Hematopoietic multipotent progenitor cell treated with erythropoietin and hydrocortisone succinate and interleukin-3 and kit ligand, for 8 days (in vitro differentiated cells): ENCODE measurements around the gene CDK5RAP3.
A peak's percentile ranks its signal among the peaks of the same experiment; 100 is the strongest.
"Not testable (repeated sequence)": the region's sequence is repeated elsewhere in the genome, so short reads cannot be mapped to it uniquely, and the experiment has no call there.

Source experiments
- DNase-seq: peaks from one replicate; pipeline ENCODE4 v3.0.0-alpha.2; 2015

The CDK5RAP3 gene

DNA sequence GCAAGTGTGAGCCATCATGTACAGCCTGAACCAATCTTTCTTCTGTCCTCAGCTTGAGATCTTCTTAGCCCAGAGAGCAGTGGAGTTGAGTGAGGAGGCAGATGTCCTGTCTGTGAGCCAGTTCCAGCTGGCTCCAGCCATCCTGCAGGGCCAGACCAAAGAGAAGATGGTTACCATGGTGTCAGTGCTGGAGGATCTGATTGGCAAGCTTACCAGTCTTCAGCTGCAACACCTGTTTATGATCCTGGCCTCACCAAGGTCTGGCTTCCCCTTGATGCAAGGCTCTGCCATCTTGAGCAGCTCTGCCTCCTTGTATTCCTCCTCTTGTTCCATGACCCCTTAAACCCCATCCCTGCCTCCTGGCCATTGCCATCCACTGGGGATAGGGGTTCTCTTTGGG is 9.6 kb downstream of the CDK5RAP3 start:
- DNase-seq, result no peak

DNA sequence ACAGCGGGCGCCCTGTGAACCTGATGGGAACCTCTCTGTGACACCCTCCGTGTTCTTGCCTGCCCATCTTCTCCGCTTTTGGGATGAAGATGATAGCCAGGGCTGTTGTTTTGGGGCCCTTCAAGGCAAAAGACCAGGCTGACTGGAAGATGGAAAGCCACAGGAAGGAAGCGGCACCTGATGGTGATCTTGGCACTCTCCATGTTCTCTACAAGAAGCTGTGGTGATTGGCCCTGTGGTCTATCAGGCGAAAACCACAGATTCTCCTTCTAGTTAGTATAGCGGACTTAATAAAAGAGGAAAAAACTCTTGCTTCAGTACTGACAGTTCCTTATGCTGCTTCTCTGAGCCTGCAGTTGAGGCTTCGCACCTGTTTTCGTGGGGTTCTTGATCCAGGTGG is 10.5 kb downstream of the CDK5RAP3 start:
- peak; percentile 27 for DNase-seq

DNA sequence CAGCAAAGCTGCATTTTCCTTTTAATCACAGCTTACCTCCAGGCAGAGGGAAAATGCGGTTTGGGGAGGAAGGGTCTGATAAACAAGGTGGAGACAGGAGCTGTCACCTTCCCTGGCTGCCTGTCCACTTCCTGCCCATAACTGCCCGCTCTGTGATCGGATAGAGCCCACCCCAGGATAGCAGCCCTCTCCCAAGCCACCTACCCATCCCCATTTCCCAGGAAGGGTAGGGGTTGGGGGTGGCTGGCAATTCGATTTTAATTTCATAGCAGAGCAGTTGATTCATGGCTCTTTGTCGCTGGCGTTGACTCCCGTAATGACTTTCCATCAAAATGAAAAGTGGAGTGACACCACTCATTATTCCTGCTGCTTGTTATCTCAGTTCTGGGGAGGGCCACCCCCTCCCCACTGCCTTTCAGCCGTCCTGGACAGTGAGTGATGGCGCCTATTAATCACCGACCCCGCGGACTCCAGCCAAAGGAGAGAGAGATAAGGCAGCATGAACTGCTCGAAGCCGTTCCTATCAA is 11.2 kb downstream of the CDK5RAP3 start:
- DNase-seq, result no peak

DNA sequence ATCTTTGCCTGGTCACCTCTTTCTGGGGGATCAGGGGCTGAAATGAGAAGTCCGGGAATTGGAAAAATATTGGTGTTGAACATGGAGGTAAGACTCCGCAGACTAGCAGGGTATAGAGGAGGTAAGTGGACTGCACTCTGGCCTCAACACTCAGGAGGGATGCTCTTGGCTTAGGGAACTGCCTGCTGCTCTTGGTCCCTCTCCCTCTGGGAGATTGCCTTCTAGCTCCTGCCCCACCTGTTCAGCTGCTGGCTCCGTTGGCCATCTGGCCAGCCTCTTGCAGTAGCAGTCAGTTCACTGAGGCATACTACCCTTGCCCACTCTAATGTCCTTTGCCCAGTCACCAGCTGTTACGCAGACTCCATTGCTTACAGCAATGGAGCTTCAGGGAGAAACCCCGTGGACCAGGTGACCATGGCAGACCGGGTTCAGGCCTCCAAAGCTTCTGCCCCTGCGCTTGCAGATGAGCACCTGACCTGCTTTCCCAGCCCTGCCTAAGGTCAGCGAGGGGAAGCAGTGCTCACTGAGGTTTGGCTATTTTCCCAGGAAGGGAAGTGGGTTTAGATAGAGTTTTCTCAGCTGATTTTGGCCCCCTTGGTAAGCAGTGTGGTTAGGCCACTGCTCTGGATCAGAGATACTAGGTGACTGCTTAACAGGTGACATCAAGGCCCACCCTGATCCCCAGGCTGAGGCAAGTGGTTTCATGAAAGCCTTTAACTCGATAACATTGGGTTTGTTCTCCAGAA is 11.9 kb downstream of the CDK5RAP3 start:
- no peak for DNase-seq

DNA sequence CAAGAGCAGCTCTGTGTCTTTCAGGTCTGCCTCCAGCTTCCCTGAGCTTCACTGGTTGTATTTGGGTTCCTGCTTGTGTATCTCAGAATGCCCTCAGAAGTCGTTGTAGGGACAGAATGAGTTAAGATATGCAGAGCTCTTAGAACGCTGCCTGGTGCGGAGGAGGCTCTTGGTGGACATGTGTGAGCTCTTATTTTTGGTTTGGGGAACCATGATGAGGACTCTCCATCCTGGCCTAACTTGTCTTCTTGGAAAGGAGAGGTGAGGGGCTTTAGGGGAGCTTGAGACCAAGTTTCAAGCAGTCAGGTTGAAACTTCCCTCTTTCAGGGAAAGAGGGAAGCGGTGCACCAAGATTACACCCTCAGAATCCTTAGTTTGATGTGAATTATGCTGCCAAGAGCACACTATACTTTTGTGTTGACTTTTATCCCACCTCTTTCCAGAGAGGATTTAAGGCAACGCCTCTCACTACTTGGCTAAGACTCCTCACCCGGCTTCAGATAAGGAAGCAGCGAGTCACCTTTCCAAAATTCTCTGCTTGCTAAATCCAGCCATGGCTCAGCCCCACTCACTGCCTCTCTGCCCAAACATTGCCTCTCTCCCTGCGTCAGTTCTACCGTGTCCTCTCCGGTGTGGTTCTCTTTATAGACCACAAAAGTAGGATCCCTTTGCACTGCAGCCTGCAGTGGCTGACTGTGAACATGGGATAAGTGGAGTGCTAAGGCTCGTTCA is 12.7 kb downstream of the CDK5RAP3 start:
- DNase-seq, result no peak

DNA sequence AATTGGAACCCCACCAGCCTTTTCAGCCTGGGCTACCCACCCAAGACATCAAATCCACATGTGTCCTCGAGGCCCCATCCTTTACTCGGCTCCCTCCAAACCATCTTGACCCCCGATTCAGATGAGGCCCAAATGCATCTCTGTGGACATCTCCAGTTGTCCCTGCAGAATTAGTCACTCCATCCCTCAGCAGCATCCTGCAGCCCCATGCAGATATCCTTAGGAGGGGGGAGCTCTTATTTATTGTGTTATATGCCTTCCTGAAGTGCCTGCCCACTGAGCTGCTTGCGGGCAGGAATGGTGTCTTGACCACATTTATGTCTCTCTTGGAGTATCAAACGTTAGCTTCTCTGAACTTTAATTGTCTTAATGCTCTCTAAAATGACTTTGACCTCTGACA is 15.6 kb downstream of the CDK5RAP3 start:
- no peak for DNase-seq

DNA sequence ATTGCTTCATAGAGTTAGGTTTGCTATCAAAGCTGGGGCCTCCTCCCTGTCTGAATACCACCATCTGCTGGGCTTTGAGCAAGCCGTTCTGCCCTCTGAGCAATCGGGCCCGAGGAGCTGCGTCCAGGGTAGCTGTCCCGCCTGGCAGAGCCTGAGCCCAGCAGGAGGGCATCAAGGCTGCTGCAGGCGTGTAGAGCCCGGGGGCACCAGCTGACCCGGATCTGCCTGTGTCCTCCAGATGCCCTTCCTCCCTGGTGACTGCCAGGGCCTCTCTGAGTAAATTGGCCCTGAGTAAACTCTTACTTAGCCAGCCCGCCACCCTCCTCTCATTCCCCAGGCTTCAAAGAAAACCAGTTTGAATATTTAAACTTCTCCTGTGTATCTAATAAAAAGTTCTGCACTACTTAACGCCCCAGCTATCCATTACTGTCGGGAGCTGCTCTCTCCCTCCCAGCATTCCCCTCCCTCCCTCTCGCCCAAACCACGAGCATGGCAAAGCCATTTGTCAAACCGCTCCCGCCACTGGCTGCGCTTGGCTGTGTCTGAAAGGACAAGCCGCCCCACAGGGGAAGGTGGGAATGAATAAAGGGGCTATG is 16.4 kb downstream of the CDK5RAP3 start:
- DNase-seq, result no peak

DNA sequence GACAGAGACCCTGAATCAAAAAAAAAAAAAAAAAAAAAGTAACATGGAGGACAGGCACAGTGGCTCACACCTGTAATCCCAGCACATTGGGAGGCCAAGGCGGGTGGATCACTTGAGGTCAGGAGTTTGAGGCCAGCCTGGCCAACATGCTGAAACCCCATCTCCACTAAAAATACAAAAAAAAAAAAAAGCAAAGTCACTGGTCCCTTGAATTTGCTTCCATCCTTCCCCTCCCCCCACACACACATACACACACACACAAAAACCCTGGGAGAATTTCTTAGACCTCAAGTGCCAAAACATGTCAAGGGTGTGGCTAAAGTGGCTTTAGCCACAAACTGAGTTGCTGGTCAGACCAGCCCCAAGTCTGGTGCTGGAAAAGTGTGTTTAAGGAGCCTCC is 17.5 kb downstream of the CDK5RAP3 start:
- not testable (repeated sequence) for DNase-seq

DNA sequence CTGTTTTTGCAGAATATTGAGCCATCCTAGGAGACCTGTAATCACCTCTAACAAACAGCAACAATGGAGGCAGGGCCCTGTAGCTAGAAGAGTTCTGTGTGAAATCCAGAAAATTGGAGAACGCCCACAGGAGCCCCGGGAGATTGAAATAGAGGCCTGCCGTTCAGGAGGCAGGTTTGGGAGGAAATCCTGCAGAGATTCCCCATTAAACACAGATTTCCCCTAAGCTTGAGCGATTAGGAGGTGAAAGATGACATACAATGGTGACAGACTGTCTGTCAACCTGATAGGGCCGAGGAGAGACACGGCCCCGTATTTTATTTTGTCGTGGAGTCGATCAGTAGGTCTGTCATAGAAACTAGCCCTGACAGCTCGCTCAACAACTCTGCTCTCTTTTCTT is 18.2 kb downstream of the CDK5RAP3 start:
- no peak for DNase-seq

DNA sequence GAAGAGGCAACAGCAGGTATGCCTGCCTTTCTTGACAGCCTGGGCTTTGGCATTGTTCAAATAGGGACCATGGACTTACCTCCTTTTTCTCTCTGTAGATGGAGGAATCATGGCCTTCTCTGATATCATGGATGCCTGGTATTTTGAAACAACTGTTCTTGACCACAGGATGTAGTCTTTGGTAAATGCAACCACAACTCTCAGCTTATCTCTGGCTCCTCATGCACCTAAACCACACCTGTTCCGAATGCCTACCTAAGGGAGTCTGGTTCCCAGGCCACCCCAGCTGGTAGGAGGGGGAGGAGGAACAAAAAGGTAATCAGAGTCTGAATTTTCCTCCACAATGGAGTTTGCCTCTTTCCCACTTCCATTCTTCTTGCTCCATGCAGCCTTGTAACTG is 18.8 kb downstream of the CDK5RAP3 start:
- no peak for DNase-seq

DNA sequence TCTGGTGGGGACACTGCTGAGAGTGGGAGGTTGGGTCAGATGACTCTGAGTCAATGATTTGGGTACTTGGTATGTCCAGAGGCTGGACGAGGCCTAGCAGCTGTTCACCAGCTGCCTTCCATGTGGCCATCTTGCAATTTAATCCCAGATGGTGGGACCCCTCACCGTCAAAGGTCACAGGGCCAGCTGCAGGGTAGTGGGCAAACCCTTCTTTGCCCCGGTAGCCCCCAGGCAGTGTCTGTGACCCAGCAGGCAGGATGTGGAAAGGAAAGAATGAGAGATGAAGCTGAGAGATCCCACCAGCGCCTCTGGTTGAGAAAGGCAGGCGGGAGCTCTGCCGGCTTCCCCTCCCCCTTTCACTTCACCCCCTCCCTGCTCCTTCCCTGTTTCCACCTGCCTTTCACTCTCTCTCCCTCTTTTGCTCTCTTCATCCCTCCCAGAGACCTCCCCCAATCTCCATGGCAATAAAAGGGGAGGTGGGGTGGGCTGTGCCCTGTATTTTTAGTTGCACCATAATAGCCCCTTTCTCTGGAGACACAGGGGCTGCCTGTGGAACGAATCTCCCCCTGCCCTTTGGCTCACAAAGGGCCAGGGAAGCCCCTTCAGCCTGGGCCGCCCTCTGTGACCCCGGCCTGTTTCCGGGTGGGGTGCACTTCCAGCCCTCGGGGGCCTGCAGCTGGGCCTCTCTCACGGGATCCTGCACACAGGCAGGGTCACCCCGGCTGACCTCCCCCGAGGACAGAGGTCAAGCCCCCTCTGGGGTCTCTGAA is 20.2 kb downstream of the CDK5RAP3 start:
- DNase-seq, result no peak

DNA sequence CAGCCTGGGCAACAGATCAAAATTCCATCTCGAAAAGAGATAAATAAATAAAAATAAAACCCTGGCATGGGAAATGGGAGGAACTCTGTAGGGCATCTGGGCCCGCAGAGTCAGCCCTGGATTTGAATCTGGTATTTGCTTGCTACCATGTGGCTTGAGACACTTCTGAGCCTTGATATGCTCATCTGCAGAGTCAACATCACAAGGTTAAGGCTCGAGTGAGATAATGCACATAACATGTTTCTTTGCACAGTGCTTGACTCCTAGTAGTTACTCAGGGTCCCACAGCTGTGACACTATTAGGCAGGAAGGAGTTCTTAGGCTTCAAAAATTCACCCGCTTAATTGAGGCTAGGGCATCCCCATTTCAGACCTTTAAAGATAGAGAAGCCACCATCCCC is 21.3 kb downstream of the CDK5RAP3 start:
- no peak for DNase-seq

DNA sequence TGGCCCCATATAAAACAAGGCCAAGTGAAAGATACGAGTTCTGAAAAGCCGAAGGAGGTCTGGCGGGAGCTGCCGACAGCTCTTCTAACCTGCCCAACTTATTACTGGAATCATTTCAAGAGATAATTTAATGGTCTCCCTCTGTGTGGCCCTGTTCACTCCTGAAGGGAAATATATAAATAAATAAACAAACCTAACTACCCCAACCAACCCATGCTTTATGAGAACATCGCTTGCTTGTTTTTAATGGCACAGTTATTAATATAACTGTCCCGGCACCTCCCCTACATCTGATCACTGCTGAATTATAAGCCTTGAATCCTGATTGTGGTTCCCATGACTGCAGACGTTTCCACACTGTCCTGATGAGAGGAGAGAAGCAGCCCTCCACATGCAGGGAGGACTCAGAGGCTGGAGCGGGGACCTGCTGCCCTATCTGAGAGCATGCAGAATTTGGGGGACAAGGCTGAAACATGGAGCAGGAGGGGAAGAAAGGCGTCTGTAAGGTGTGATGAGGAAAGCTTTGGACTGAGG is 22.2 kb downstream of the CDK5RAP3 start:
- DNase-seq, result no peak

DNA sequence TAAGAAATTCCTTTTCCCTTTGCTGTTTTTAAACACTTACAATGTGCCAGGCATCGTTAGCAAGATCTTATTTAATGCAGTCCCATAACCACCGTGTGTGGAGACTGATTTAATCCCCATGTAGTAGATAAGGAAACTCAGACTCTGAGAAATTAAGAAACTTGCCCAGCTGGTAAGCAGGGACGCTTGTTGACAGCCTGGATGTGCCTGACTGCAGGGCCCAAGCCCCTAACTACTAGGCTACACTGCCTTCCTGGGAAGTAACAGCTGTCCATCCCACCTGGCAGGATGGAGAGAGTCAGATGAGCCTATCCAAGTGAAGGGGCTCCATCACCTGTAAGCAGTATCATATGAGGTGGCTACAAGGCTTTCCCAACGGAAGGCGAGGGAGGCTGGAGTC is 23.1 kb downstream of the CDK5RAP3 start:
- no peak for DNase-seq

DNA sequence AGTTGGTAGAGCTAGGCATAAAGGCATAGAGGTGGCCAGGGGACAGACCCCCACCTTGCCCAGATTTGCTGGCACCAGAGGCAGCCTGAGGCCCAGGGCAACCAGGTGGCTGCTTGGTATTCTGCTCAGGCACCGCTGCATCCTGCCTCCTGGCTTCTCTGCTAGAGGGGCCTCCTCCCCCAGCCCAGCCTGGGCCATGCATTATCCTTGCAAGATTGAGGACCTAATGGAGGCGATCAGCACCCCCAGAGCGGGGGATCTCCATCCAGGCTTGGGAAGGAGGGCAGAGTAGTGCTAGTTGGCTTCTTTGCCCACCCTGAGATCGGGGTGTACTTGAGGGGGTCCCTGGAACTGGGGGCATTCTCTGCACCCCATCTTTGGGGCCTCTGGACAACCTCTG is 23.8 kb downstream of the CDK5RAP3 start:
- no peak for DNase-seq

DNA sequence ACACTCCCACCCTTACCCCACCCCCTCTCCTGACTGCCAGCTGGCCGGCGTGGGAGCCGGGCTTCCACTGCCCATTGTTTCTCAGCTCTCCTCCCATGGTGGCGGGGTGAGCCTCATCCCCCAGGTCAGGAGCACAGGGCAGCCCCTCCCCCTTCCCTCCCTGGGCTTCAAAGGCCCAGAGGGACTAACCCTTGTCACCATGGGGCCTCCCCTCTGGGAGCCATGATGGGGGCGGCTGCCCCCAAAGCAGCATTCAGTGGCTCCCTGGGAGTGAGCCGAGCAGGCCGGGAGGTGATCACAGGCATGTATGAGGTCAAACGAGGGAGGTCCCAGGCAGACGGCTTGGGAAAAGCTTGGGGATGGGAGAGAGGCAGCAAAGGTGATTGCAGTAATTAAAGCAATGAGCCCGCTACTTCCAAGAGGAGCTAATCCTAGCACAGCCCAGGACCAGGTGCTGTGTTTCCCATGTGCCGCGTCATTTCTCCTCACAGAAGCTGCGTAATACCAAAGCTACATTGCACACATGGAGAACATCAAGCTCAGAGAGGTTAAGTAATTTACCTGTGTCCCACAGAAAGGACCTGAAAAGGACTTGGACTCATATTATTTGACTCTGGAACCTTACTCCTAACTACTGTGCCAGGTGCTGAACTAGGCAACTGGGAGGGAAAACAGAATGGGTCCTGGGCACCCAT is 24.5 kb downstream of the CDK5RAP3 start:
- no peak for DNase-seq

DNA sequence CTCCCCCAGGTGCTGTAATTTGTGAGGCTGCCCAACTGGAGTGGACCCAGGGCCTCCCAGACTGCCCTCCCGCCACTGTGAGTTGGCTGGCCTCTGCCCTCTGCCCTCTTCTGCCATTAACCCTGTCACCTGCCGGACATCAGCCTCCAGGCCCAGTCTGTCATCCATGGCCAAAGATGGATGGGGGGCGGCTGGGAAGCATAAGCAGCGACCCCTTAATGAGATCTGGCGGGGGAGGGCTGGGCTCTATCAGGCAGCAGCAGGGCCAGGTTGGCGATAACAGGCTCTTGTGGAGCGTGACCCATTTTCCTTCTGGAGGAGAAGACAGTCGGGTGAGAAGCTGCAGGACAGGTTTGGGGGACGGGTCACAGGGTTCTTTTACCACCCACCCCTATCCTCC is 25.3 kb downstream of the CDK5RAP3 start:
- DNase-seq, result no peak

DNA sequence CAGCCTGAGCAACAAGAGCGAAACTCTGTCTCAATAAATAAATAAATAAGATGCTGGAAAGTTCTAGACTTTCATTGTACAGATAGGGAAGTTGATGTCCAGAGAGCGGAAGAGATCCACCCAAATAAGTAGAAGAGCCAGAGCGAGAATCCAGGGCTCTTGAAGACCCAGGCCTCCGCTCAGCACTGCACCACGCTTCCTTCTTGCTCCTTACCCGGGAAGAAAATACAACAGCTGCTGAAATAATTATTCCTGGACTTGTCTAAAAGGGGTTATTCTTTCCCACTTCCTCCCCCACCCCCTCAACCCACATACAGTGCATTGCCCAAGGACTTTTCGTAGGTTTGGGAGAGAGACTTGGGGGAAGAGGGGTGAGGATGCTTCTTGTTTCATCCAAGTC is 26.7 kb downstream of the CDK5RAP3 start:
- no peak for DNase-seq

DNA sequence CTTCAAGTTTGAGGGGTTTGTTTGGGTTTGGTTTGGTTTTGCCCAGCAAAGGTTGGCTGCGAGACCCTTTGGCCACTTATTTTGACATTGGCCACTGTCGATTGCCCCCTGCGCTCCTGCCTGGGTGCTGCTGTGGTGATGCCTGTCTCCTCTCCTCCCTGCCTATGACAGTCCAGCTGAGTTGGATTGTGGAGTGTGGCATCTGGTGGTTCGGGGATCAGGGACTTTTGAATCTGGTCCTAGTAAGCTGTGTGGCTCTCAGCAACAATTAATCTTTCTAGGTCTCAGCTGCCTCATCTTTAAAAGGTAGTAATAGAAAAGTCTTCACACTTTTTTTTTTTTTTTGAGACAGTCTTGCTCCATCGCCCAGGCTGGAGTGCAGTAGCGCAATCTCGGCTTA is 27.1 kb downstream of the CDK5RAP3 start:
- no peak for DNase-seq

DNA sequence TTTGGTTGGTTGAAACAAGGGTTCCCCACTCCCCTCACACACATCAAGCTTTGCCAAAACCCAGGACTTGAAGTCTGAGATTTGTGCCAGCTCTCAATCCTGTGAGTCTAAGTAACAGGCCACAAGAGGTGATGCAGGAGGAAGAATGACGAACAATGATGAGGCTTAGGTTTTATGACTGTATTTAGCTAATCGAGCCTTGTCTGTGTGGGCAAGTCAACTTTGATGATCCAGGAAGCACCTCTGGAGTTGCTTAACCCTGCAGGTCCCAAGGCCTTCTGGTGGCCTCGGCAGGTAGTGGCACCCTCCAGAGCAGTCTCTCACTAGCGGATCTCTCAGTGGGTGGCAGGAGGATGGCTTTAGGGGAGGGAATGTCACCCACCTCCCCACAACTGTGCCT is 28.7 kb downstream of the CDK5RAP3 start:
- DNase-seq, result no peak

DNA sequence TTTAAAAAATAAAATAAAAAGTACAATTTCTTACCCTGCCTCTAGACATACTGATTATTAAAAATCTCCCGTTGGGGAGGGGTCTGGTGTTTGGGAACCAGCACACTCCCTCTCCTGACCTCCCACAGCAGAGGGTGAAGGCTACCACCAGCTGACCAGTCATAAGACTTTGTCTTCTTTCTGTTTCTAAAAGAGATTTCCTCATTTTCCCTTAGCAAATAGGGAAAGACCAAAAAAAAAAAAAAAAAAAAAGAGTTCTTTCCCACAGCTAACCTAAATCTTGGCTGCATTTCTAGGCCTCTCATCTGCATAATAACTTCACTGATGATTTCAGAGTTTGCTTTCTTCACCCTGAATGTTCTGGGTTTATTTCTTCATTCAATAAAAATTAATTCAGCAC is 30.3 kb downstream of the CDK5RAP3 start:
- no peak for DNase-seq

DNA sequence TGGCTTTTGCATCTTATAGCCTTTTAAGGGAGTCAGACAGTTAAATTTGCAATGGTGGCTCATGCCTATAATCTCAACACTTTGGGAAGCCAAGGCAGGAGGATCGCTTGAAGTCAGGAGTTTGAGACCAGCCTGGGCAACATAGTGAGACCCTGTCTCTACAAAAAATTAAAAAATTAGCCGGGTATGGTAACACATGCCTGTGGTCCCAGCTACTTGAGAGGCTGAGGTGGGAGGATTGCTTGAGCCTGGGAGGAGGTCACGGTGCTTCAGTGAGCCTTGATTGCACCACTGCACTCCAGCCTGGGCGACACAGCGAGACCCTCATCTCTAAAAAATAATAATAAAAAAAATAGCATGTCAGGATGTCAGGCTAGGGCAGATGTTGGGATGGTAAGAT is 30.7 kb downstream of the CDK5RAP3 start:
- not testable (repeated sequence) for DNase-seq
